M059J (cell line): ENCODE results near the gene S100A16. TPM values are rescaled to one million over a fixed set of nuclear protein-coding genes. Genes with fewer than 3 reads are reported as not detected.
"Not testable (repeated sequence)": the region's sequence is repeated elsewhere in the genome, so short reads cannot be mapped to it uniquely, and the experiment has no call there.

Experiments
- DNase-seq: peaks from one replicate; pipeline ENCODE4 v3.0.0-alpha.2; 2012; ENCODE audit warnings: low read depth
- total RNA-seq: library from RNA; depleted of rRNA; stranded (reverse); fragments of >200 nt; shearing (Covaris generic); gene quantifications from 2 replicates; pipeline ENCODE4 v1.2.3, GENCODE V29; 2014

S100A16 gene
- total RNA-seq, 1 experiment from 2014 or later, result 138 TPM

DNA sequence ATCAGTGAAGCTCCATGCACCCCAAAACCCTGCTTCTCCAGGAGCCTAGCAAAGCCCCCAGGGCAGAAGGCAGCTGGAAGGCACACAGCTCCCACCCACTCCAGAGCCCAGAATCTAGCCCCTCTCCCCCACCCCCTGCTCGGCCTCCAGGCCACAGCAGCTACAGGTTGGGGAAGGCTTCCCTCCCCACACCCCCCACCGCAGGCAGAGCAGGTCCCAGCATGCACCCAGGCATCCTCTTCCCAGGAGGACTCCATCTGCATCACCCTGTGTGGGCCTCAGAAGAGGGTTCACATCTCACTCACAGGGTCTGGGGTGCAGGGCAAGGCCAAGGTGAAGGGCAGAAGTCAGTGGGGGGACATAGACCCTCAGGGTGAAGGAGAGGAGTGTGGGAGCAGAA, 2.5 kb upstream of the S100A16 start:
- DNase-seq, result no peak

DNA sequence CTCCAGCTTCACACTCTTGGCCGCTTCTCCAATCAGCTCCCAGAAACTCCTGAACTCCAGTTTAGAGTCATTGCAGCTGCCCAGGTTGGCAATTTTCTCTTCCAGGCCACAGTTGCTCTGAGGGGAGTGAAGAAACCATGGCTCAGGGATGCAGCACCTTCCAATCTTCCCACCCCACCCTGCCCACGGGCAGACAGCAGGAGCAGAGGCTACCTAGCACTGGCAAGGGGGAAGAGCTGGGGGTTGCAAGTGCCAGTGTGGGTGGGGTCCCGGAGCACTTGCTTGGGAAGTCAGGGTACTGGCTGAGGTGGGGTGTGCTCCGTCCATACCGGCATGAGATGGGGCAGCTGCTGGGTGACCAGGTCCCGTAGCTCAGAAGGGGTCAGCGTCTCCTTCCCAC, 2.0 kb upstream of the S100A16 start:
- no peak for DNase-seq

DNA sequence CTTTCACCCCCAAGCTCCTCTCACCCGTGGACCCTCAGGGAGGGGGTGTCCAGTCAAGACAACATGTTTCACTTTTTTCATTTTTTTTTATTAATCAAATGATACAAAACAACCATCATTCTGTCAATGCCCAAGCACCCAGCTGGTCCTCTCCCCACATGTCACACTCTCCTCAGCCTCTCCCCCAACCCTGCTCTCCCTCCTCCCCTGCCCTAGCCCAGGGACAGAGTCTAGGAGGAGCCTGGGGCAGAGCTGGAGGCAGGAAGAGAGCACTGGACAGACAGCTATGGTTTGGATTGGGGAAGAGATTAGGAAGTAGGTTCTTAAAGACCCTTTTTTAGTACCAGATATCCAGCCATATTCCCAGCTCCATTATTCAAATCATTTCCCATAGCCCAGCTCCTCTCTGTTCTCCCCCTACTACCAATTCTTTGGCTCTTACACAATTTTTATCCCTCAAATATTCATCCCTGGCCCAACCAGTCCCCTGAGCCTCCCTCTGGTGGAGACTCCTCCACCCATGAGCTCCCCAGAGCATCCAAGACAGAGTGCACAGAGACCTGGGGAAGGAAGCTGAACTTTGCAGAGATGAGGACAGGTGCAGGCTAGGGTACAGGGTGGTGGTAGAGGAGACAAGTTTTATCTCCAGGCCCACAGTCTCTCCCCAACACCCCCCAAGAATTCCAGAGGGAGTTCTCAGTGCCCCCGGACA, 1.4 kb upstream of the S100A16 start:
- DNase-seq, result no peak

DNA sequence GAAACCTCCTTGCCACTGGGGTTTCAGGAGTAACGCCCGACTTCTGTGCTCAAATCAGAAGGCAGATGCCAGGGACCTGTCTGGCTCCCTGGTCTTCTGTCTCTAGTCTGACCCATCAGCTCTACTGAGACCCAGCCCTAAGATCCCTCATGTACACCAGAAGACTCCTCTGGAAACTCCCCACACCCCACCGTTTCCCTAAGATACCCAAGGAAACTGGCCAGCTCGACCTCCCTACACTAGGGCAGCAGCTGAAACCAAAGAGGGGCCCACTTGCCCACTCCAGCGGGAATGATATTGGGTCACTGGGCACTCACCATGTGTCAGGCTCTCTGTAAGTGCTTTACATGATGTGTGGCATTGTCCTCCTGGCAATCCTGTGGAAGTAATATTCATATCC, 469 bp upstream of the S100A16 start:
- no peak for DNase-seq

DNA sequence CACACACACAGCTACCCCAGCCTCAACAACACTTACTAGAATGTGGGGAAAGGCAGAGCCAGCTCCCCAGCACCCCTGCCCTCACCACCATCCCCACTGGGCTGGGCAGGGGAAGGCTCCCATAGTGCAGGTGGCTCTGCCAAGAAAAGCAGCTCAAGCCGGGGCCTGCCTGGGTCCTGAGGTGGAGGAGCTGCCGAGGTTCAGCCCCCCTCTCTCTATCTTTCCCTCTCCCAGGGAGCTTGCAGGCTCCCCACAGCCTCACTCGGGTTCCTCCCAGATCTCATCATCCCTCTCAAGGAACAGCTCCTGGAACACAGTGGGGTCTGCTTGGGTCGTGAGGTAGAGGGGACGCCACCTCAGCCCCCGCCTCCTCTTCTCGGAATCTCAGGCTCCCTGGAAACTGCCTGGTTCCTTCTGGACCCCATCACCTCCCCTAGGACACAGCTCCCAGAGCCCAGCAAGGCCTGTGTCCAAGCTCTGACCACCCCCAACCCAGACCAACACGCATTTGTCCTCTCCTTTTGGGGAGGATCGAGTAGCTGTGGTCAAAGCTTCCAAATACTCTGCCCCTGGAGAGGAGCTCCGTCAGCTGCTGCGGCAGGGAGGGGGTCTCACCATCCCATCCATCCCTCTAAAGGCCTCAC, 704 bp downstream of the S100A16 start:
- DNase-seq, result no peak

DNA sequence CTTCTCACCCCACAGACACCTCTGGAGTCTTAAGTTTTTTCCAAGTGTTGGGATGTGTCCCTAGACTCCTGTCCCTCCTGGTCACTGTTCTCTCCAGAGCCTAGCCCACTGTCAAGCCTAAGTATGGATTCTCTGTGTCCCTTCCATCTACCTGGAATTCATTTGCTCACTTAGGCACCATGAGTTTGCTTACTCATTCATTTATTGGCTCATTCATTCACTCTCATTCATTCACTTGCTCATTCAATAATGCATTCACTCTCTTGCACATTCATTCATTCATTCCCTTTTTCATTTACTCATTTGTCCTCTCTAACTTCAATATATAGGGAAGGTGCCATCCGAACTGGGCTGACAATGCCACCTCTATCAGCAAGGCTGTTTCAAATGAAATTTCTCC, 1.6 kb downstream of the S100A16 start:
- DNase-seq, result no peak

DNA sequence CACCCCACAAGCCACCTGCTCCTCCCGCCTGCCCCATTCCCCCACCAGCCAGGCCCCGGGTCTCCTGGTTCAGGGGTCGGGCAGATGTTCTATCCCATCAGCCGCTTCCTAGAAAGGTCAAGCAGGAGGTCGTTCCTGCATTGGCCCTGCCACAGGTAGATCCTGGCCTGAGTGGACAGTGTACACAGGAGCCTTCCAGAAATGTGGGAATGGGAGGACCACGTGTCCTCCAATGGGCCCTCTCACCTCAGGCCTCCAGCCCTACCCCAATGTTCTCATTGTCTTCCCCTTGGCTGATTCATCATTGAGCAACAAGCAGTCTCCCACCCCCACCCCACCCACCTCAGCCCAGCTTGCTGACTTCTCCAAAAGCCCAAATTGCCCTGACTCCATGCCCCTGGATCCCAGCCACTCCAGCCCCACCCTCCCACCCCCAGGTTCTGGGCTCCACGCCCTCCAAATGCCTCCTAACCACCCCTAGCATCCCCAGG, 2.1 kb downstream of the S100A16 start:
- peak; percentile 43 for DNase-seq

DNA sequence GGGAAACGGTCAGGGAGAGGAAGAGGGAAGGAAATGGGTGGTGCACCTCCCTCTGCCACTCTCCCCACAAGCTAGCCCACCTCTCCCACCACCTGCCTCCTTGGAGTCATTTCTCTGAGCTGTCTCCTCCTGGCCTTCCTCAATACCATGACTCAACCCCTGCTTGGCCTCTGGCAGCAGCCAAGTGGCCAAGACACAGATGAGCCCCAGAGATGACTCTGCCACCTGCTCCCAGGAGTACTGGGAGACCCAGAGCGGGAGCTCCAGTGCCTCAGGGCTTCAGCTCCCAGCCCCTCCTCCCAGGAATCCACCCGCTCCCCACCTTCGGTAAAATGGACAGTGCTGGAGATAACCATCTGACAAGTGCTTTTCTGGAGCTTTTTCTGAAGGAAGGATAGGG, 2.6 kb downstream of the S100A16 start:
- peak; percentile 90 for DNase-seq

DNA sequence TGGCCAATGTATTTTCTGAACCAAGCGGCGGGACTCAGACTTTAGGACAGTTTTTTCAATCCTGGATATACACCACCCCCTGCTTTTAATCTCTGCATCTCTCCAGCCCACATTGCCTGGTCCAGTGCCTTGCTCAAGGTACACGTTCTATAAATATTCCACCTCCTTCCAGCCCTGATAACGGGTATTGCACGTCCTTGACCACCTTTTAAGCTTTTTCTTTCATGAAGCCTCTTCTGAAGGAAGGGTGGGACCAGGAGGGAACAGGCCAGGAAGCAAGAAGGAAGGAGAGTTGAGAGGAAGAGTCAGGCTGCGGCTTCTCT, 3.4 kb downstream of the S100A16 start:
- no peak for DNase-seq

DNA sequence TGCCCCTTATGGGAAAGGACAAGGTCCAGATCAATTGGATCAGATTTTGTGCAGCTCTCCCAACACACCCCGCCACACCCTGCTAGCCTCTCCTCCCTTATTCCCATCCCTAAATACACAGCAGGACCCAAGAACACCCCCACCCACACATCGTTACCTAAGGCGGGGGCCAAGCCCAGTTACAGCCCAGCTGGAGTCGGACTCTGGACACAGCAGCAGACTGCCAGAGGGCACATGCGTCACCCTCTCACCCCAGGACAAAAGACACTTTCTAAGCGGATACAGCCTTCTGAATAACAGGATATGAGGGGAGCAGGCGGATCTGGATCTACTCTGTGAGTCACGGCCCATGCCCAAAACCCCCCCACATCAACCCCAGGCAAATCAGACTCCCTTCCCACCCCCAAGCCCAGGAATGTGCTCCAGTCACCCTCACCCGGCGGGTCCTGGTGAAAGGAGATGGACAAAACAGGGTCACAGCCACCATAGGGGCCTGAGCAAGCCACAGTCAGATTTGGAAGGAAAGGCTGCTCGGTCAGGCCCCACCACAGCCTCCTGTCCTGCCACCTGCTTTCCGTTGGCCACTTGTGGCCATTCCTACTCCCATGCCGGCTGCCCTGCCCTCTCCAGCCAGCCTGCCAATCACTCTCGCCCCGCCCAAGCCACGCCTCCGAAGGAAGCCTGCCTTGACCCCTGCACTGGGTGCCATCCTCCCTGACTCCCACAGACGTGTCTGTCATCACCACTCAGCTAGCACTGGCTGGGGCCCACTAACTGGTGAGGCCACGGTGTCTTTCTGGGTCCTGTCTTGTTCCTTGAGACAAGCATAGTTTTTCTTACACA, 4.0 kb downstream of the S100A16 start:
- peak; percentile 99 for DNase-seq

DNA sequence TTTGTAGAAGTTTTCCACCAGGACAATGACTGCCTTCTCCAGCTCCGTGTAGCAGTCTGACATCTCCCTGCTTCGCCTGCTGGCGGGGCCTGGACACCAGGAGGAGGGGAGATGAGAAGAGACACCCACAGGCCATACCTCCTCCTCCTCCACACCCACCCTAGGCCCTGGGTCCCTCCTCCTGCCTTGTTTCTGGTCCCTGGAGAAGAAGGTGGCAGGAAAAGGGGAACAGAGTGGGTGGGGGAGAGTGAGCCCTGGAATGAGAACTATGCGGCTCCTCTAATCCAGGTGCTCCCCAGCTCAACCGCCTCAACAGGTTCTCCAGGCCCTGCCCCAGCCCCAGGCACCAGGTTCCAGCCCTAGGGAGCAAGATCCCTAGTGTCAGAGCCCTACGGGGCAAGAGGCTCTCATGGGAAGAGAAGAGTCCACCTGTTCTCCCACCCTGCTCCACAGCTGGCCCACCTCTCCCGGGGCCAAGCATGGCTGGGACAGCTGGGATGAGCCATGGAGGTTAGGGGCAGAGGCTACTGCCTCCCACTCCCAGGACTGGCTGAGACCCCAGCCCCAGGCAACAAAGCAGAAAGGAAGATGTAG, 4.8 kb downstream of the S100A16 start:
- no peak for DNase-seq

DNA sequence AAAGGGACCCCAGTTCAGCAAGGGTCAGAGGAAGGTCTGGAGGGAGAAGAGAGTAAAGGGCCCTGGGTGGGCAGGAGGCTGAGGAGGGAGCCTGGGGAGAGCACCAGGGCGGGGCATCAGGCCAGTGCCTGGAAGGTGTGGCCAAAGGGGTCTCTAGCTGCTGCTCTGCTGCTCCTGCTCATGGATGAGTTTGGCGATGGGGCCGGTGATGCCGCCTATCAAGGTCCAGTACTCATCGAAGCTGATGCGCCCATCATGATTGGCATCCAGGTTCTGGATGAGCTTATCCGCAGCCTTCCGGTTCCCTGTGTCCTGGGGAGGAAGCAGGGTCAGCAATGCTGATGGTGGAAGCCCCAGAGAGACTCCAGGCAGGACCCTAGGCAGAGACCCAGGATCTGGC, 5.6 kb downstream of the S100A16 start:
- no peak for DNase-seq

DNA sequence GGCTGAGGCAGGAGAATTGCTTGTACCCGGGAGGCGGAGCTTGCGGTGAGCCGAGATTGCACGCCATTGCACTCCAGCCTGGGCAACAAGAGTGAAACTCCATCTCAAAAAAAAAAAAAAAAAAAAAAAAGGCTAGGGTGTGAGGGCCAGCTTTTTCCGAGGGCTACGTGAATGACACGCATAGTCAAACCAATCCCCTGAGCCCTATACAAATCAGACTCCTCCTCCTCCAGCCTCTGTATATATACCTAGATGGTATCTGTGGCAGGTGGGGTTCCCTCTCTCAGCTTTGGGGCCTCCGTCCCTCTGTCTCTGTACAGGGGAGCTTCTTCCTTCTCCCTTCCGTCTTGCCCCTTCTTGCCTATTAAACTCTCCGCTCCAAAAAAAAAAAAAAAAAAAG, 6.7 kb downstream of the S100A16 start:
- no peak for DNase-seq

DNA sequence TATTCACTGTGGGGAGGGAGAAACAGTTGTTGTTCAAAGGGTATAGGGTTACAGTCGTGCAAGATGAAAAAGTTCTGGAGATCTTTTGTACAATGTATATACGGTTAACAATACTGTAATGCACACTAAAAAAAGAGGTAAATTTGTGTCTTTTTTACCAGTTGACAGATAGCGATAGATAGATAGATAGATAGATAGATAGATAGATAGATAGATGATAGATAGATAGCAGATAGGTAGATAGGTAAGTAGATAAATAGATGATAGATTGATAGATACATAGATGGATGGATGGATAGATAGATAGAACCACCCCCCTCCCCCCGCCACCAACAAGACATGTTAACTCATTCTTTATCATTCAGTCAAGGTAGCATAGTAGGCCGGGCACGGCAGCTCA, 10.2 kb downstream of the S100A16 start:
- no peak for DNase-seq

DNA sequence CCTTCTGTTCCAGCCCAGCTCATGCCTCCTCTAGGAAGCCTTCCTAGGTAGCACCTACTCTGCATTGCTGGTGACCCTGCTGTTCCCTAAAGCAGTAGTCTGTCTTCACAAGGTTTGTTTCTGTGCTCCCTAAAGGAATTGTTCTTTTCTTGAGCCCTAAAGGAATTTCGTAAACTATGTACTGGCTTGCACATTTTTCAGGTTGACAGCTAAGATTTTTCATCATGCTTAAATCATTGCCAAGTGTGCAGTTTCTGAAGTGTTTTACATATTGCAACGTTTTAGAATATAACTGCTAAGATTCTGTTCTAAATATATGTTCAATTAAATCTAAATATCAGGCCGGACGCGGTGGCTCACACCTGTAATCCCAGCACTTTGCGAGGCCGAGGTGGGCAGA, 13.1 kb downstream of the S100A16 start:
- DNase-seq, result no peak

DNA sequence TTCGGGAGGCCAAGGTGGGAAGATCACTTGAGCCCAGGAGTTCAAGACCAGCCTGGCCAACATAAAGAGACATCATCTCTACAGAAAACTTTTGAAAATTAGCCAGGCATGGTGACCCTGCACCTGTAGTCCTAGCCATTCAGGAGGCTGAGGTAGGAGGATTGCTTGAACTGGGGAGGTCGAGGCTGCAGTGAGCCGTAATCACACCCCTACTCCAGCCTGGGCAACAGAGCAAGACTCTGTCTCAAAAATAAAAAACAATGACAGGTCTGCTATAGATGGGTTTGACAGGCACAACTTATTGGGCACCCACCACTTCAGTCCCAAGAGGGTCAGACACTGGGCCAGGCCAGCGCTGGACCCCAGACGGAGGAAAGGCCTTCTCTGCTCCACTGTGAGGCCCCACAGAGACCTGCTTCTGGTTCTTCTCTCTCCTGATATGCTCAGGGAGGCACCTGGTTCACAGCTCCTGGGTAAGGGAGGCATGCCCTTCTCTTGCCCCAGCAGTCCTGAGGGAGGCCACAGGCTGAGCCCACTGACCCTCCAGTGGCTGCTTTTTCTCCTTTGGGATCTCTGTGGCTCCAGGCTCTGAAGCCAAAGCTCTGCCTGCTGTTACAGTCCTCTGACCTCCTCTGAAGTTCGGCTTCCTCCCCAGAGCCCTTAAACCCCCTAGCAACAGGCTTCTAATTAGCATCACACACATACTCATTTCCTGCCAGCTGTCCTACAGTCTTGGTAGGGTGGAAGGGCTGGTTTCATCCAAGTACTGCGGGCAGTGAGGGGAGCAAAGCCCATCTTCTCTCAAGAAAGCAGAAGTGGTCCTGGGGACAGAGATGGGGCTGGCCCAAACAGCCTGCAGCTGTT, 14.4 kb downstream of the S100A16 start:
- DNase-seq, result peak; percentile 77

DNA sequence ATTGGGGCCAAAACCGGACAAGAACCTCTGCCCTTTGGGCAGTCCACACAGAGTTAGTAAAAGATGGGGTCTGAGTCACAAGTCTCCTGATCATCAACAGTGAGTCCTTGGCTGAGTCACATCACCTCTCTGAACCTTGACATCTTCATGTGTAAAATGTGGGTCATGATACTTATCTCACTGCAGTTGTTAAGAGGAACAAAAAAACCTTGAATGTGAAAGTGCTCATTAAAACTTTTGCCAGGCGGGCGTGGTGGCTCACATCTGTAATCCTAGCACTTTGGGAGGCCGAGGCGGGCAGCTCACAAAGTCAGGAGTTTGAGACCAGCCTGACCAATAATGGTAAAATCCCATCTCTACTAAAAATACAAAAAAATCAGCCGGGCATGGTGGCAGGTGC, 15.7 kb downstream of the S100A16 start:
- peak; percentile 92 for DNase-seq

DNA sequence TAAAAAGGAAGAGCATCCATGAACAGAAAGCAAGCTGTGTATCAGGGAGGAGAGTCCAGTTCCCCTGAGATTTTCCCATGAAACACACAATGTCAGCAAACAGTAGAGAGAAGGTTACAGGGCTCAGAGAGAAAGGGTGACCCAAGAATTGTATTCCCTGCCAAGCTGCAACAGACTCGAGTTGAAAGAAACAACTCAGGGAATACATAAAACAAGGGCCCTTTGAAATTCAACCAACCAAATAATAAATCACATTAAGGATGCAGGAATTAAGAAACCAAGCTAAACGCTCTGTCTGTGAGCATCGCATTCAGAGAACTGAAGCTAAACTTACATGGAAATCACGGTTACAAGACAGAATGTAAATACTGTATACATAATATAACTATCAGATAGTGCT, 20.2 kb downstream of the S100A16 start:
- DNase-seq, result no peak

DNA sequence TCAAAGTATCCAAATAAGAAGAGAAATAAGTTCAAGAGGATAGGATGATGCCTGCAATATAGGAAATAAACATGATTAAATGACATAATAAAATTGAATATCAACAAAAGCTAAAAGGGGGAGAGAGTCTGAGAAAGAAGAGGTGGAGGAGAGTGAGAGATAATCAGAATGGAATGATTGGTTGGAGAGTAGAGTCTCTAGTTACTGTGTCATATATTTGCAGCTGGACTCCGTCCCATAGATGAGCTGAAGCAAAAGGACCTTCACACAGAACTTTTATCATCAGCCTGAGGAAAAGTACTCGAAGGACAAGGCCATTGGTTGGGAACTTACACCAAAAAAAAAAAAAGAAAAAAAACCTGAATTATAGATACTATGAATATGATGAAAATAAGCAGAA, 24.5 kb downstream of the S100A16 start:
- no peak for DNase-seq

DNA sequence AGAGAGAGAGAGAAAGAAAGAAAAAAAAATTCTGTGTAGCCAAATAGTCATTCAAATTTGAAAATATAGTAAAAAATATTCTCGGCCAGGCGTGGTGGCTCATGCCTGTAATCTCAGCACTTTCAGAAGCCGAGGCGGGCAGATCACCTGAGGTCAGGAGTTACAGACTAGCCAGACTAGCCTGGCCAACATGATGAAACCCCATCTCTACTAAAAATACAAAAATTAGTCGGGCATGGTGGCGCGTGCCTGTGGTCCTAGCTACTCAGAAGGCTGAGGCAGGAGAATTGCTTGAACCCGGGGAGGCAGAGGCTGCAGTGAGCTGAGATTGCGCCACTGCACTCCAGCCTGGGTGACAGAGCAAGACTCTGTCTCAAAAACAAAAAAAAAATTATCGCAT, 24.9 kb downstream of the S100A16 start:
- DNase-seq, result not testable (repeated sequence)

DNA sequence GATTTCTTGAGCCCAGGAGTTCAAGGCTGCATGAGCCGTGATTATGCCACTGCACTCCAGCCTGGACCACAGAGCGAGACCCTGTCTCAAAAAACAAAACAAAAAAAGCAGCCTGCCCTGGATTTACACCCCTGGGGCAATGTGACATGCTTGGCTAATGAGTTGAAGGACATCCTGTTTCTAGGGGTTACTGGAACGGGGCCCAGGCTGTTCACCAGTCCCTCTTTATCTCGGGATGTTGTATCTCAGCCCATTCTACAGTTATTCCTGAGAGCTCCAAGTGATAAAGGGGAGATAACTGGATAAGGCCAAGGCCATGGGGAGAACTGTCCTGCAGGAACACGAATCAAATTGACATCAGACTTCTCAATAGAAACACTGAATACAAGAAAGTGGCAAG, 25.6 kb downstream of the S100A16 start:
- DNase-seq, result peak; percentile 84

DNA sequence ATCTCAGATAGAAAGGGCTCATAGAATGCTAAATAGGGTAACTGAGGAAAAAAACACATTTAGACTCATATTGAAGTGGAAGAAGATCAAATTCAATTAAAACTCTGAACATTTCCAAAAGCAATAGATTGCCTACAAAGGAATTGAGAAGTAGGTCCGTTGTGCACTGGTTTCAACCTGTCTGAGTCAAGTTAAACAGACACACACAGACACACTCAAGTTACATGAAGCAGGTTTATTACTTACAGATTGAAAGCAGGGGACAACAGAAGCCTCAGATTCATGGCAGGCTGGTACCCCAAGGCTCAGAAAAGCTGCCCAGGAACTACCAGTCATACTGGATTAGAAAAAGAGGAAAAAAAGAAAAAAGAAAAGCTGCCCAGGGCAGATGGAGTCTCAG, 26.6 kb downstream of the S100A16 start:
- DNase-seq, result no peak
